ENCODE data around the gene ARHGEF4.
"Not testable (repeated sequence)": the region's sequence is repeated elsewhere in the genome, so short reads cannot be mapped to it uniquely, and the experiment has no call there.

ARHGEF4 gene

DNA sequence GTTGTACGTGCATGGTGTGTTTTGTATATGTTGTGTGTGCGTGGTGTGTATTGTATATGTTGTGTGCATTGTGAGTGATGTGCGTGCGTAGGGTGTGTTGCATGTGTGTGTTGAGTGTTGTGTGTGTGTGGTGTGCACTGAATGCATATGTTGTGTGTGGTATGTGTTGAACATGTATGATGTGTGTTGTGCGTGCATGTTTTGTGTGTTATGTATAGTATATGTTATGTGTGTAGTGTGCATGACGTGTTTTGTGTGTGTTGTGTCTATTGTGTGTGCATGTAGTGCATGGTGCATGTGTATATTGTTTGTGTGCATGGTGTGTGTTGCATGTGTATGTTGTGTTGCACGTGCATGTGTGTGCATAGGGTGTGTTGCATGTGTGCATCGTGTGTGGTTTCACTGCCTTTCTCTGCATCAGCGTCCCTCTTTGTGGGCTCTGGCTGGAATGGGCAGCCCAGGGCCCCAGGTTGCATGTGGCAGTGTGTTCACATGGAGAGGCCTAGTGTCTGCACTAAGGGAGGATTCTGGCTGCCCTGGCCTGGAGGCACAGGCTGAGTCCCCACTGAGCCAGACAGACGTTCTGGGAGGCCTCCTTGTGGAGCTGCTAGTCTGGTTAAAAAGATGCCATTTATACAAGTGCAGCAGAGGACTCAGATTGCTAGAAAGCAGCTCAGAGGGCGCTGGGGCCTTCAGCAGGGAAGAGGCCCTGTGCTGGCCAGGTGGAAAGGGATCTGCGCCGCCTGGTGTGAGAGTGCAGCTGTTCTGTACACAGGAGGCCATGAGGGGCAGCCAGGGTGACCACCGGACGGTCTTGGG lies 149.3 kb downstream of the ARHGEF4 start:
- no peak for DNase-seq

DNA sequence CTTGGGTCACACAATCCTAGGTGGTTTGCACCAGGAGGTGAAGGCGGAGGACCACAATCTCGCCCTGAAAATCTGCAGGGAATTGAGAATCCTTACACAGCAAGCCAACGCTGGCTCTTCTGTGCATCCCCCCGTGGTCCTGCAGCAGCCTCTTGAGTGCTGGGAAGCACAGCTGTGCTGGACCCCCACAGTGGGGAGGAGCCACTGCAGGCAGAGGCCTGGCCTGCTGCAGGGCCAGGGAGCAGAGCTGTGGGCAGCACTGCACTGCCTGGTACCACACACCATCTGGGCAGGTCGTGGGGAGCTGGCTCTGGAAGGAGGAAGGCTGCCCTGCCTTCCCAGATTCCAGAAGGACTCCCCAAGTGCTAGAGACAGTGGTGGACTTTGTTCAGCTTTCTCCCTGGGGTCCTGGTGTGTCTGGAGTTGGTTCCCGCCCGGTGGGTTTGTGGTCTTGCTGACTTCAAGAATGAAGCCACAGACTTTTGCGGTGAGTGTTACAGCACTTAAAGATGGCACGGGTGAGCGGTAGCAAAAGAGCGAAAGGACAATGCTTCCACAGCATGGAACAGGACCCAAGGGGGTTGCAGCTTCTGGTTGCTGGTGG lies 150.3 kb downstream of the ARHGEF4 start:
- DNase-seq = no peak

DNA sequence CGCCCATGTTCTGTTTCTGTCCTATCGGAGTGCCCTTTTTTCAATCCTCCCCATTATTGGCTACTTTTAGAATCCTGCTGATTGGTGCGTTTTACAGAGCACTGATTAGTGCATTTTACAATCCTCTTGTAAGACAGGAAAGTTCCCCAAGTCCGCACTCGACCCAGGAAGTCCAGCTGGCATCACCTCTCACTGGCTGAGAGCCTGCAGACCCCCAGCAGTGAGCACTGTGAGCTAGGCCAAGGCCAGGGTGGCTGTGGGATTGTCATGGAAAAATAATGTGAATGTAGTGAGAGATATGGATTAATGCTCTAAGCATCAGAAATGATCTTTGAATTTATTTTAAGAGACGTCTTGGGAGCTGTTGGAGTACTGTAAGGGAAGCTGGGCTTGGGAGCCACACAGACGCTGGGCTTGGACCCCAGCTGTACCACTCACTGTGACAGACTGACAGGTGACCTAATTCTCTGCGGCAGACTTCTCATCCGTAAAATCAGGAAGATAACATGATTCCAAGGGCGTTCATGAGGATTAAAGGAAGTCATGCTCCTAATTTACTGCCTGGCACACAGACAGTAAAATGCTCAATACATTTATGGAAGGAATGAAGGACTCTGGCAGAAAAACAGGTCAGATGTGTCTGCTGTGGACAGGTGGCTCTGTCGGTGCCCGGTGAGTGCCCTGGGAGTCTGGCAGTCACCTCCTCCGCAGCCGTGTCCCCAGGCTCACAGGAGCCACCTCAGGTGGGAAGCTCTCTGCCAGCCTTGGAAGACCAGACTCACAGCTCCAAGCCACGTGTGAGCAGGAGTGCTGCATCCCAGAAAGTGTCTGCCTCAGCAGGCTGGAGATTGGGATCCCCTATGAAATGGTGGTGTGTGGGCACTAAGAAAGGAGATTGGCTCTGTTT lies 151.1 kb downstream of the ARHGEF4 start:
- DNase-seq = no peak

DNA sequence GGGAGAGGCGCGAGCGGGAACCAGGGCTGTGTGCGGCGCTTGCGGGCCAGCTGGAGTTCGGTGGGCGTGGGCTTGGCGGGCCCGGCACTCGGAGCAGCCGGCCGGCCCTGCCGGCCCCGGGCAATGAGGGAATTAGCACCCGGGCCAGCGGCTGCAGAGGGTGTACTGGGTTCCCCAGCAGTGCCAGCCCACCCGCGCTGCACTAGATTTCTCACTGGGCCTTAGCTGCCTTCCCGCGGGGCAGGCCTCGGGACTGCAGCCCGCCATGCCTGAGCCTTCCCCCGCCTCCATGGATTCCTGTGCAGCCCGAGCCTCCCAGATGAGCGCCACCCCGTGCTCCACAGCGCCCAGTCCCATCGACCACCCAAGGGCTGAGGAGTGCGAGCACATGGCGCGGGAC lies 154.7 kb downstream of the ARHGEF4 start:
- DNase-seq = not testable (repeated sequence)

DNA sequence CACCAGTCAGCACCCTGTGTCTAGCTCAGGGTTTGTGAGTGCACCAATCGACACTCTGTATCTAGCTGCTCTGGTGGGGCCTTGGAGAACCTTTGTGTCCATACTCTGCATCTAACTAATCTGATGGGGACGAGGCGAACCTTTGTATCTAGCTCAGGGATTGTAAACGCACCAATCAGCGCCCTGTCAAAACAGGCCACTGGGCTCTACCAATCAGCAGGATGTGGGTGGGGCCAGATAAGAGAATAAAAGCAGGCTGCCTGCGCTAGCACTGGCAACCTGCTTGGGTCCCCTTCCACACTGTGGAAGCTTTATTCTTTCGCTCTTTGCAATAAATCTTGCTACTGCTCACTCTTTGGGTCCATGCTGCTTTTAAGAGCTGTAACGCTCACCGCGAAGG lies 155.3 kb downstream of the ARHGEF4 start:
- not testable (repeated sequence) for DNase-seq

DNA sequence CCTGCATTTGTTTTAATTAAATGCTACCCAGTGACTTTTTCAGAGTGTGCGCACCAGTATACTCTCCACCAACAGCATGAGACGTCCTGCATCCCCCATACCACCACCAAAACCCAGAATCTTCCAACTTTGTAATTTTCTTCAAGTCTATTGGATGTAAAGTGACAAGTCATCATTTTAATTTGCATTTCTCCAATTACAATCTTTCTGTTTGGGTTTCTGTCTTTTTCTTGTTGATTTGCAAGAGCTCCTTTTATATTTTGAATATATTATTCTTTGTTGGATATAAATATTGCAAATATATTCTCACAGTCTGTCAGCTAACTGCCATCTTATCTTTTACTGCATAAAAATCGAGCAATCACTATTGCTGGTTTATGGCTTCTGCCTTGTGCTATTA lies 160.0 kb downstream of the ARHGEF4 start:
- DNase-seq = no peak

DNA sequence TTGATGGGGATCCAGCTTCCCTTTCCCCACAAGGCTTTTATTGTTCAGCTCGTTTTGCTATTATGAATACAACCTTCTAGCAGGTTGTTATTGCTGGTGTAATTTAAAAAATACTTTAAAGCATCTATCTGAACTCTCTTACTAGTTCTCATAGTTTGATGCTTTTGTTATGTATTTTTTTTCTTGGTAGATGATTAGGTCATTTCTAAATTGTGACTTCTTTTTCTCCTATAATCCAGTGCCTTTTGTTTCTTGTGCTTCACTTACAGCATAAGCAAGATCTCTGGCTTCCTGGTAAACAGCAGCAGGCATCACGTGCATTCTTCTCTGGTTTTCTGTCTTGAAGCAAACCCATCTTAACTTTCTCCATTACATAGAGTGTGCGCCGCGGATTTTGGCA lies 160.5 kb downstream of the ARHGEF4 start:
- DNase-seq = no peak

DNA sequence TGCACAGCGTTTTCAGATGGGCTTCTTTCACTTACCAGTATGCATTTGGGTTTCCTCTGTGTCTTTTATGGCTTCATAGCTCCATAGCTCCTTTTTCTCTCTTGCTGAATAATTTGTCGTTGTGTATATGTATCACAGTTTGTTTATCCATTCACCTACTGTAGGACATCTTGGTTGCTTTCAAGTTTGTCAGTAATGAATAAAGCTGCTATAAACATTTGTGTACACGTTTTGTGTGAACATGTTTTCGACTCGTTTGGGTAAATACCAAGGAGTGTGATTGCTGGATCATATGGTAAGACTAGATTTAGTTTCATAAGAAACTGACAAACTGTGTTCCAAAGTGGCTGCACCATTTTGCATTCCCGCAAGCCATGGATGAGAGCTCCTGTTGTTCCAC lies 161.8 kb downstream of the ARHGEF4 start:
- no peak for DNase-seq

DNA sequence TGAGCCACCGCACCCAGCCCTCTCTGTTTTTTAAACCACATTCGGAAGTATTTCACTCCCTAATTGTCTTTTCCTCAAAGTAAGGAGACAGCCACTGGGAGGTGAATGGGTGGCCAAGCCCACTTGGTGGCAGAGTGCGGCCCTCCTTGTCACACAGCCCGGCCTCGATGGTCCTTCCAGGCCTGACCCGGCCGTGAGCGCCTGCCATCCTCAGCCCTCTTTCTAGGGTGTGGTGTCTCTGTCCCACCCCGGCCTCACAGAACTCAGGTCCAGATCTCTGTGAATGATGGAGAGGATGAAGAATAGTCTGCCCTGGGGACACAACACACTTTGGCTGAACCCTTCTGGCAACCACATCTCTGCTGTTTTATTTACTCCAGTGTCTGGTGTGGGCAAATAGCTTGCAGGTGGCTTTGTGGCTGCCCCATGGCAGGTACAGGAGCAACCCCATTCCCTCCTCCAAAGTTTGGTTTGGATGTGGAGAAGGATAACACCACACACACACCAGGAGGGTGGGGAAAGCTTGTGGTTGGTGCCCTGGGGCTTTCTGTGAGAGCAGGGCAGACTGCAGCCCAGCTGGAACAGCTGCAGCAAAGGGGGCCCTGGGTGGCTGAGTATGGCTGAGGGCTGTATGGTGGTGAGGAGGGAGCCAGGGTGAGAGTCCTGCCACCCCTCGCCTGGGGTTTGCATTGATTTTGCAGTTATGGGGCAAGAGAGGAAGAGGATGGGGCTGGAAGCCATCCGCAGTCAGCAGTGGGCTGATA lies 167.9 kb downstream of the ARHGEF4 start:
- DNase-seq = no peak

DNA sequence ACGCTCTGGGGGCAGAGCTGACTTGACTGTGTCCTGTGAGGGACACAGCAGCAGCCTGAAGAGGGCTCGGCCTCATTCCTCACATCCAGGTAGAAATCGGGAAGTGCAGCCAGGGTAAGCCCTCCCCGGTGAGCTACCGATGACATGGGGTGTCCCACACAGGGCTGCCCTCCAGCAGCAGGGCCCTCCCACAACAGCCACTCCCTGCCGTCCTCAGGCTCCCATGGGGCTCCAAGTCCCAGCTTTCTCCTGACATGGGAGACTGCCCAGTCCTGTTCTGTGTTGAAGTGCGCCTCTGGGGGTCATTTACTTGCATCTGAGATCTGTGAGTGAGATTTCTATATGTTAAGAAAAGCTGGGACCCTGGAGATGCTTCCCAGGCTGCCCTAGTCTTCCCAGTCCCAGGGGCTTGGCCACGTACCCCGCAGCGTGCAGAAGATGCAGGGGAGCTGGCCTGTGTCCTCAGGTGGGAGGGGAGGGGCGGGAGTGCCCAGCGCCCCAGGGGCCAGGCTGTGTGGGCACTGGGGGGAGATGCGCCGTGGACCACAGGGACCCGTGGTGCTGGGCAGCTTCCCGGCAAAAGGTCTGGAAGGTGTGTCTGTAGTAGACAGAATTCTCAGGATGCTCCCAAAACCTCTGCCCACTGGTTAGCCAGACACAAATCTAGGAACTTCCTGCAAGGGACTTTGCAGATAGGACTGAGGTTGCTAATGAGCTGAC lies 168.7 kb downstream of the ARHGEF4 start:
- DNase-seq = no peak

DNA sequence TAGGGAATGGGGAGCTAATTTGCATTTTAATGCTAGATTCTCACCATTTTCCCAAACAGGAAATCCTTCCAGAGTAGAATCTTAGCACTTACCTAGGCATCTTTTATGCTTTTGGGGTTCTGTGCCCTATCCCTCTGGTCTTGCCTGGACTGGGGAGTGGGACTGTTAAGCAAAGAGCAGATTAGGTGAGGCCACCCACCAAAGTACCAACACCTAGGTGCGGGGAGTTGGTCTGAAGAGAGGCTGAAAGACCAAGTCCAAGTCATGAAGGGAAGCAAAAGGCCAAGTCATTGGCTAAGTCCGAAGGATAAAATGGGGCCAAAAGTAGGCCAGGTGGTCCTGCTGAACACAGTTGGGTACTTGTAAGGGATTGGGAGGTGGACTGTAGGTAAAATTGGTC lies 169.8 kb downstream of the ARHGEF4 start:
- no peak for DNase-seq

DNA sequence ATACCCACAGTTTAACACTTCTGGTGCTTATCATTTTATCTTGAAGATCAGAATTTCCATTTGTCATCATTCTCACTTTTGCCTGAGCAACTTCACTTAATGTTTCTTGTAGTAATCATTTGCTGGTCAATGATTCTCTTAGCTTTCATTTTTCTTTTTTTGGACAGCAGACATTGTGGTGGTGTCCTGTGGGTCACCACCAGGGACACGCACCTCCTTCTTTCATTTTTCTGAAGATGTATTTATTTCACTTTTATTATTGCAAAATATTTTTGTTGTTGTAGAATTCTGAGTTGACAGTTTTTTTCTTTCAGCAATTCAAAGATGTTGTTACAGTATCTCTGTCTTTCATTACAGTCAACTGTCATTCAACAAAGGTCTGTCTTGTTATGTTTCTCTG lies 172.3 kb downstream of the ARHGEF4 start:
- no peak for DNase-seq

DNA sequence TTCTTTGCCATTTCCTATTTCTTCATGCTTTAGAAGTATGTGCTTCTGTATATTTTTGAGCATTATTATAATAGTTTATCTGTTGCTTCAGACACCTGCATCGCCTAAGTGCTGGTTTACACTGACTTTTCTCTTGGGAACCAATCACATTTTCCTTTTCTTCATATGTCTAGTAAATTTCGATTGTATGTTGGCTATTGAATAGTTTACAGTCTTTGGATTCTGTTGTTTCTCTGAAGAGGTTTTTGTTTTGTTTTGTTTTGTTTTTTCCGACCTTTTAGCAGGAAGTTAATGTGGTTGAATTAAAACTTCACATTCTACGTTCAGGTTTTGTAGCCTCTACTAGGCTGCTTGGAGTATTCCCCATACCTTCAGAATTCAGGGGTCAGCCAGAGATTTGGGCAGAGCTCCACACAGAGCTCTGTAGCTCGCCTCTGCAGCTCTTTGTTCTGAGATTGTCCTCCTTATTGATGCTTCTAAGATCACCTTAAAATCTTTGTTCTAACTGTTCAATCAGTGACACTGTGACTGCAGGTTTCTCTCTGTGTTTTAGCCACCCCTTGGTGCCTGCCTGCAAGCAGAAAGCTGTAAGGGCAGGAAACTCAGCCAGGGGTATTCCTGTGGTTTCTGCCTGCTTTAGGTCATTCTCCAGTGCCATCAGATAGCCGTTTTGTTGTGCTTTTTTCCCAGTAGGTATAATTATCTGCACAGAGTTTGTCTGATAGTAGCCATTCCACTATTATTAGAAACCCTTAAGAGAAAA lies 173.2 kb downstream of the ARHGEF4 start:
- DNase-seq = no peak

DNA sequence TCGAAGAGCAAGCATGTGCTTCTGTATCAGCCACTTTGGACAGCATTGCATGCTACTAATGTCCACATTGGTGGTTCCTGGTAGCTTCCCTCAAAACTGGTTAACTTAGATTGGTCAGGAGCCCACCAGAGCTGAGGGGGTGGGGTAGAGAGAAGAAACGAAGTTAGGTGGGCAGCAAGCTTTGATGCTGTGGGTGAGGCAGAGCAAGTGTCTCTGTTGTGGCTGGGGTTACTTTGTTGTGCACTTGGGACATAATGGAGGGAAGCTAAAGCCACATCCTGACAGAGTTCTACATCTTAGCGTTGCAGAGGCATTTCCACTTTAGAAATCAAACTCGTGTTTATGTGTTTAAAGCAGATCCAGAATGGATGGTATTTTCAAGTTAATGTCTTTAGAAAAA lies 173.9 kb downstream of the ARHGEF4 start:
- no peak for DNase-seq

DNA sequence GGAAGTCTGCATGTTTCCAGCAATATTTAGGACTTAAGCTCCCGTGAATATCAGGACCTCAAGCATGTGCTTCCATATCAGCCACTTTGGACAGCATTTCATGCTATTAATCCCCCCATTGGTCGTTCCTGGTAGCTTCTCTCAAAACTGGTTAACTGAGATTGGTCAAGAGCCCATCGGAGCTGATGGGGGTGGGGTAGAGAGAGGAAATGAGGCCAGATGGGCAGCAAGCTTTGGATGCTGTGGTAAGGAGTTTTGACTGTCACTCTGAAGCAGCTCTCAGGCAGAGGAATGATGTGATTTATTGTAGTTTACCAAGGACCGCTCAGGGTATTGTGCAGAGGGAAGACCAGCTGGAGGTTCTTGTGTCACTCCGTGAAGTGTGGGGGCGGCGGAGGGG lies 174.8 kb downstream of the ARHGEF4 start:
- no peak for DNase-seq

DNA sequence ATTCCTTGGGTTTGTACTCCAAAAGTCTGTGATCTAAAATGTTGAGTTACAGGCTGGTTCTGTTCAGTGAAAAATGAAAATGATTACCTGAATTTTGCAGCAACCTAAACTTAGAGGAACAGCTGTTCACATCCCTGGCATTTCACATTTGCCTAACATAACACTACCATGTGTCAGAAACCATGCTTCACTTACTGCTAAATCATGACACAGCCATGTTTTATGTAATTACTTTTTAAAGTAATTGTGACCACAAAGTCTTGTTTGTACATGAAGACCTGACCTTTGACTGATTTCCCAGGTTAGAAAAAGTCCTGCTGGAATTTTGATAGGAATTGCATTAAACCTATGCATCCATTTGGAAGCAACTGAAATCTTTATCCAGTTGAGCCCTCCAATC lies 177.4 kb downstream of the ARHGEF4 start:
- no peak for DNase-seq

DNA sequence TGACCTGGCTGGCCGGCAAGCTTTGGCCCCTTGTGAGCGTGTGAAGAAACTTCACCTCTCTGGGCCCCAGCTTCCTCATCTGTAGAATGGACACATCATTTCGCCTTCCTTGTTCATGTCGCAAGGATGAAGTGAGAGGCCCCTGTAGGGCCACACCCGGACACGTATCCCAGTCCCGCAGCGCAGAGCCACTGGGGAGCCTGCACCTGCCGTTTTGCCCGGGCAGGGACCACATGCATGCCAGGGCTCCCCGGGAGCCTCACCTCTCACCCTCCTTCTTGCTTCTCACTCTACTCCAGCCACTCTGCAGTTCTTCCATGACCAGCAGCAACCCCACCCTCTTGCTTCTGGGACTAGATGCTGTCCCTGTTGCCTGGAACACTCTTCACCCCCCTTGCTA lies 179.1 kb downstream of the ARHGEF4 start:
- DNase-seq = no peak

DNA sequence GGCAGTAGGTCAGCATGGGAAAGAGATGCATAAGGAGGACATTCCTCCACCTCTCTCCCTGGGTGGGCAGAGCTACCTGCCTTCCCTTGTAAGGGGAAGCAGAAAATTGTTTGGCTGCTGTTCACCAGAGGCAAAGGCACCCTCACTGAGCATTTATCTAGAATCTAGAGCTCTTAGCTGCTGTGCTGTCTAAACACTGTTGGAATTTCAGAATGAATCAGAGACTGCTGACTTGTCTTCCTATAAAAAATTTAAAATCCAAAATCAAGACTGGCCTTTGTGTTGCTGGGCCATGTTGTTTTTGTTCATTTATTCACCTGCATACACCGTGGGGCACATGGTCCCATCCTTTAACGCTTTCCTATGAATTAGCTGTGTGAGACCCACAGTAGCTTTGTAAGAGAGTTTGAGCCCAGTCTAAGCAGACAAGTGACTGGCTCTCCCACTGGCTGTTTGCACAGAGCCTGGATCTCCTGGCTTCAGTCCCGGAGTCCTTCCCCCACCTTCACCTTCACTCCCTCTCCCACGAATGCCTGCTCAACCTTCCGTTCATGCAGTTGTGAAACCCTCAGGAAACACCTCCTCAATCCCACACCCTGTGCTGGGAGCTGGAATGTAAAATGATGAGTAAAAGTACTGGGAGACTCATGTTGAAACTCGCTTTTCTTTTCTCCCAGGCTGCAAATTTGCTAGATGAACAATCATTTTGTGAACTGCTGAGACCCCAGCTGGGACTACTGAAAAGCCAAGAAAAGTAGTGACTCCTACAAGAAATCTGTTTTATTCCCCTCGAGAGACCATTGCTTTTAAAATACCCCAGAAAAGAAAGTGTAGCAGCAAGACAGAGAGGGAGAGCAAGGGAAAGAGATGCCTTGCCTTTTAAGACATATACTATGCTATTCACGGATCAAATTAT lies 180.4 kb downstream of the ARHGEF4 start:
- no peak for DNase-seq

DNA sequence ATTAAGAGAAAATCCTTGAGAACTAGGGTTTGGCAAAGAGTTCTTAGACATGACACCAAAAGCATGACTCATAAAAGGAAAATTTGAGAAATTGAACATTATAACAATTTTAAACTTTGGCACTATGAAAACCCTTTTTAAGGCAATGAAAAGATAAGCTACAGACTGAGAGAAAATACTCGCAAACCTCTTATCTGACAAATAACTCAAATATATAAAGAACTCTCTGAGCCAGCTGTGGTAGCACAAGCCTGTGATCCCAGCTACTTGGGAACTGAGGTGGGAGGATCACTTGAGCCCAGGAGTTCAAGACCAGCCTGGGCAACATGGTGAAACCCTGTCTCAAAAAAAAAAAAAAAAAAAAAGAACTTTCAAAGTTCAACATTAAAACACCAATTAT lies 186.0 kb downstream of the ARHGEF4 start:
- no peak for DNase-seq

DNA sequence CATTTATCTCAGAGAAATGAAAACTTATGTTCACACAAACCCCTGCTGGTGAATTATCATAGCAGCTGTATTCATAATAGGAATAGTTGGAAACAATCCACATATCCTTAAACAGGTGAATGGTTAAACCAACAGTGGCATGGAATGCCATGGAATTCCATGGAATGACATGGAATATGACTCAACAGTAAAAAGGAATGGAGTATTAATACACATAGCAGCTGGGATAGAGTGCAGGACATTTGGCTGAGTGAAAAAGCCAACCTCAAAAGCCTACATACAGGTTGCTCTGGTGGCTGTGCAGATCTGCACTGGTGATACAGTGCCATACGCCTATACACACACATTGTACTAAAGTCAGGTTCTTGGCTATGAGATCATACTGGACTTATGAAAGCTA lies 187.0 kb downstream of the ARHGEF4 start:
- DNase-seq = no peak

Measured in NCI-H510A treated with DMSO at 0.1 percent for 48 hours (cell line).